Hepatocyte (in vitro differentiated cells): Measurements from ENCODE around the gene XPO6. TPM values are rescaled to one million over a fixed set of nuclear protein-coding genes. Genes with fewer than 3 reads are reported as not detected.

Experiments used
- DNase-seq: peaks from one replicate; pipeline ENCODE4 v3.0.0-alpha.2; 2016; ENCODE audit warnings: low spot score
- H2AFZ ChIP-seq: fragments of 200-600 bp; sonication (generic); 2 replicates; pipeline ENCODE4 v1.6.0; 2016; ENCODE audit warnings: antibody characterized with exemption, mild to moderate bottlenecking
- H3K27ac ChIP-seq: fragments of 200-600 bp; sonication (generic); 2 replicates; pipeline ENCODE4 v1.5.1; 2016; ENCODE audit warnings: mild to moderate bottlenecking
- H3K27me3 ChIP-seq: fragments of 200-600 bp; sonication (generic); 2 replicates; pipeline ENCODE4 v1.6.1; 2016
- H3K36me3 ChIP-seq: fragments of 200-600 bp; sonication (generic); replicated peaks from 2 replicates; pipeline ENCODE4 v1.5.1; 2016; ENCODE audit warnings: low read depth; ENCODE audit not compliant: insufficient read depth
- H3K4me1 ChIP-seq: fragments of 200-600 bp; sonication (generic); 2 replicates; pipeline ENCODE4 v1.5.1; 2016; ENCODE audit warnings: mild to moderate bottlenecking, moderate library complexity; ENCODE audit not compliant: insufficient read depth
- H3K4me2 ChIP-seq: fragments of 200-600 bp; sonication (generic); 2 replicates; pipeline ENCODE4 v1.6.0; 2016
- H3K4me3 ChIP-seq: fragments of 200-600 bp; sonication (generic); 2 replicates; pipeline ENCODE4 v1.5.1; 2016; ENCODE audit warnings: mild to moderate bottlenecking
- H3K79me2 ChIP-seq: fragments of 200-600 bp; sonication (generic); 2 replicates; pipeline ENCODE4 v1.6.0; 2017; ENCODE audit warnings: mild to moderate bottlenecking
- H3K9me2 ChIP-seq: fragments of 200-600 bp; sonication (generic); replicated peaks from 2 replicates; pipeline ENCODE4 v1.6.0; 2017; ENCODE audit warnings: mild to moderate bottlenecking; ENCODE audit not compliant: insufficient read depth
- H3K9me3 ChIP-seq: fragments of 200-600 bp; sonication (generic); 2 replicates; pipeline ENCODE4 v1.5.1; 2016; ENCODE audit warnings: low read depth, mild to moderate bottlenecking
- H4K20me1 ChIP-seq: fragments of 200-600 bp; sonication (generic); 2 replicates; pipeline ENCODE4 v1.6.0; 2016; ENCODE audit warnings: mild to moderate bottlenecking; ENCODE audit not compliant: insufficient read depth, poor library complexity, severe bottlenecking
- EZH2 ChIP-seq: fragments of 200-600 bp; sonication (generic); IDR thresholded peaks from 2 replicates; pipeline ENCODE4 v1.6.1; 2016; ENCODE audit warnings: antibody characterized with exemption, mild to moderate bottlenecking, borderline replicate concordance
- EZH2phosphoT487 ChIP-seq: fragments of 200-600 bp; sonication (generic); IDR thresholded peaks from one replicate; pipeline ENCODE4 v1.6.1; 2018; ENCODE audit warnings: antibody characterized with exemption, mild to moderate bottlenecking, low read depth, moderate library complexity; ENCODE audit not compliant: unreplicated experiment, severe bottlenecking
- WGBS: methylation state at CpG from one replicate; pipeline ENCODE4 v1.1.6; 2016; ENCODE audit warnings: low lambda C conversion rate; ENCODE audit errors: missing lambda C conversion rate; 5-methylcytosine and 5-hydroxymethylcytosine counted together
- polyA plus RNA-seq: library from polyadenylated mRNA; unstranded; fragments of >200 nt; fragmentation: Nextera tagmentation; extraction: Ambion mirVana; gene quantifications from 2 replicates; pipeline ENCODE4 v1.2.1, GENCODE V29; 2016
- total RNA-seq: library from RNA; depleted of rRNA; stranded (reverse); fragments of >200 nt; gene quantifications from 2 replicates; pipeline ENCODE4 v1.2.3, GENCODE V29; 2014
- TF ChIP-seq, protein P1 (sequence below): fragments of 200-600 bp; sonication (generic); IDR thresholded peaks from 2 replicates; pipeline ENCODE4 v1.5.1; 2016; ENCODE audit warnings: antibody characterized with exemption, mild to moderate bottlenecking; ENCODE audit not compliant: poor library complexity

The XPO6 gene, protein sequence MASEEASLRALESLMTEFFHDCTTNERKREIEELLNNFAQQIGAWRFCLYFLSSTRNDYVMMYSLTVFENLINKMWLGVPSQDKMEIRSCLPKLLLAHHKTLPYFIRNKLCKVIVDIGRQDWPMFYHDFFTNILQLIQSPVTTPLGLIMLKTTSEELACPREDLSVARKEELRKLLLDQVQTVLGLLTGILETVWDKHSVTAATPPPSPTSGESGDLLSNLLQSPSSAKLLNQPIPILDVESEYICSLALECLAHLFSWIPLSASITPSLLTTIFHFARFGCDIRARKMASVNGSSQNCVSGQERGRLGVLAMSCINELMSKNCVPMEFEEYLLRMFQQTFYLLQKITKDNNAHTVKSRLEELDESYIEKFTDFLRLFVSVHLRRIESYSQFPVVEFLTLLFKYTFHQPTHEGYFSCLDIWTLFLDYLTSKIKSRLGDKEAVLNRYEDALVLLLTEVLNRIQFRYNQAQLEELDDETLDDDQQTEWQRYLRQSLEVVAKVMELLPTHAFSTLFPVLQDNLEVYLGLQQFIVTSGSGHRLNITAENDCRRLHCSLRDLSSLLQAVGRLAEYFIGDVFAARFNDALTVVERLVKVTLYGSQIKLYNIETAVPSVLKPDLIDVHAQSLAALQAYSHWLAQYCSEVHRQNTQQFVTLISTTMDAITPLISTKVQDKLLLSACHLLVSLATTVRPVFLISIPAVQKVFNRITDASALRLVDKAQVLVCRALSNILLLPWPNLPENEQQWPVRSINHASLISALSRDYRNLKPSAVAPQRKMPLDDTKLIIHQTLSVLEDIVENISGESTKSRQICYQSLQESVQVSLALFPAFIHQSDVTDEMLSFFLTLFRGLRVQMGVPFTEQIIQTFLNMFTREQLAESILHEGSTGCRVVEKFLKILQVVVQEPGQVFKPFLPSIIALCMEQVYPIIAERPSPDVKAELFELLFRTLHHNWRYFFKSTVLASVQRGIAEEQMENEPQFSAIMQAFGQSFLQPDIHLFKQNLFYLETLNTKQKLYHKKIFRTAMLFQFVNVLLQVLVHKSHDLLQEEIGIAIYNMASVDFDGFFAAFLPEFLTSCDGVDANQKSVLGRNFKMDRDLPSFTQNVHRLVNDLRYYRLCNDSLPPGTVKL
- total RNA-seq (49.7 and 111 TPM in 2 replicates), polyA plus RNA-seq (39.8 and 48.8 TPM in 2 replicates)

DNA sequence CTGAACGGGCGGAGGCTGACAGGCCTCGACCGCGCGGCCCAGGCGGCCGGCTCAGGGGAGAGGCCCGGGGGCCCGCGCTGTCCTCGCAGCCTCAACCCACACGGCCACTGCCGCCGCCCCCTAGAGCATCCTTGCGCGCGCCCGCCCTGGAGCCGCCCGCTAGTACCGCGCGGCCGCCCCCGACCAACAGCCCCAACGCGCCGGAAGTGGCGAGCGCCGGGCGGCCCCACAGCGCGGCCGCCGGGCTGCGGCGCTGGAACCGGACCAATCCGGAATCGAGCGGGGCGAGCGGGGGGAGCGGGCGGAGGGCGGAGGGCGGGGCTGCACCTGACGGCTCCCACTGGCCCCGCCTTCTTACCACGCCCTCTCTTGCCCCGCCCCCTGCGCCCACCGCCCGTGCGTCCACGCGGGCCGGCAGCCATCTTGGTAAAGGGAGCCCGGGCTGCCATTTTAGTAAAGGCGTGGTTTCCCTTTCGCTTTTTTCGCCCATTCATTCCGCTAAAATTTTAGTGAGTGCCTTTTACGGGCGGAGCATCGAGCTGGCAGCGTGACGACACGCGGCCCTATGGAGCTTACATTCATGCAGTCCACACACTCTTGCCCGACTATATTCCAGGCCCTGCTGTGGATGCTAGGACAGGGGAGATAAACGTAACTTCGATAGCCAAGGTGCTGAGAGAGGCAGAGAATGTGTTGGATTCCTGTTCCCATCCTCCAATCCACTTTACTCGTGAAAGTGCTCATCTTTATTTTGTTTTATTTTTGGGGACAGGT, at the start of gene XPO6:
XPO6 (minus strand) TSS at position 208 of the 774 bp plus-strand sequence. CDS start 597 bp downstream, outside the sequence.
- Histone ChIP-seq H4K20me1 (peaks cover 26% of the 10 kb centered on the region), H3K27ac (peak within 1 kb of the TSS; percentile 95), H3K9me2 (no peaks in the 10 kb centered on the region), H3K27me3 (no peaks in the 10 kb centered on the region), H3K4me3 (peak within 1 kb of the TSS; percentile 98), H3K79me2 (peaks cover 44% of the 10 kb centered on the region), H2AFZ (peak within 1 kb of the TSS; percentile 96), H3K4me1 (peaks cover 17% of the 10 kb centered on the region), H3K36me3 (no peaks in the 10 kb centered on the region), H3K9me3 (no peaks in the 10 kb centered on the region), H3K4me2 (peak within 1 kb of the TSS; percentile 89)
- WGBS = 7% methylated on average over 28 of the region's 76 CpGs
- DNase-seq = peak; percentile 98
- TF ChIP-seq EZH2 = no peak
- TF ChIP-seq, protein P1, sequence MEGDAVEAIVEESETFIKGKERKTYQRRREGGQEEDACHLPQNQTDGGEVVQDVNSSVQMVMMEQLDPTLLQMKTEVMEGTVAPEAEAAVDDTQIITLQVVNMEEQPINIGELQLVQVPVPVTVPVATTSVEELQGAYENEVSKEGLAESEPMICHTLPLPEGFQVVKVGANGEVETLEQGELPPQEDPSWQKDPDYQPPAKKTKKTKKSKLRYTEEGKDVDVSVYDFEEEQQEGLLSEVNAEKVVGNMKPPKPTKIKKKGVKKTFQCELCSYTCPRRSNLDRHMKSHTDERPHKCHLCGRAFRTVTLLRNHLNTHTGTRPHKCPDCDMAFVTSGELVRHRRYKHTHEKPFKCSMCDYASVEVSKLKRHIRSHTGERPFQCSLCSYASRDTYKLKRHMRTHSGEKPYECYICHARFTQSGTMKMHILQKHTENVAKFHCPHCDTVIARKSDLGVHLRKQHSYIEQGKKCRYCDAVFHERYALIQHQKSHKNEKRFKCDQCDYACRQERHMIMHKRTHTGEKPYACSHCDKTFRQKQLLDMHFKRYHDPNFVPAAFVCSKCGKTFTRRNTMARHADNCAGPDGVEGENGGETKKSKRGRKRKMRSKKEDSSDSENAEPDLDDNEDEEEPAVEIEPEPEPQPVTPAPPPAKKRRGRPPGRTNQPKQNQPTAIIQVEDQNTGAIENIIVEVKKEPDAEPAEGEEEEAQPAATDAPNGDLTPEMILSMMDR = no peak
- no peak for TF ChIP-seq EZH2phosphoT487

DNA sequence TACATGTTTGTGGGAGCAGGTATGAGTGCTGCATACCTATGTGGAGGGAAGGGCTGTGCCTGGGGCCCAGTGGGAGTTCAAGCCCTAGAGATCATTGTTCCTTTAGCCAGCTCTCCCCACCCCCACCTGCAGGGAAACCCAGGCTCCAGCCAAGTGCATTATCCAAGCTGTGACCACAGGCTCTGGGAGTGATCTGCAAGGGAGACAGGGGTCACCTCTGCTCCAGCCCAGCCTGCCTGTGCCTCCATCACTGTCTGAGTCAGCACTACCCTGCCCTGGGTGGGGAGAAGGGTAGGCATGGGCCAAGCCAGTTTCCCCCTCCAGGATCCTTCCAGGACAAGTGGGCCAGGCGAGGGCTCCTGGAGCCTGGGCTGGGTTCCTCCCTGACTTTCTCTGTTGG, 48.4 kb upstream of the XPO6 start:
- Histone ChIP-seq H3K27me3 (no peaks in the 10 kb centered on the region), H3K4me3 (no peak overlapping the region), H3K9me2 (no peaks in the 10 kb centered on the region), H4K20me1 (no peaks in the 10 kb centered on the region), H2AFZ (no peak overlapping the region), H3K36me3 (no peaks in the 10 kb centered on the region), H3K27ac (no peak overlapping the region), H3K9me3 (no peaks in the 10 kb centered on the region), H3K79me2 (no peaks in the 10 kb centered on the region), H3K4me1 (no peaks in the 10 kb centered on the region), H3K4me2 (no peak overlapping the region)
- 79% methylated on average over 1 of the region's 1 CpG for WGBS
- DNase-seq = no peak
- TF ChIP-seq EZH2 (no peak), EZH2phosphoT487 (no peak)
- TF ChIP-seq, protein P1 = no peak

DNA sequence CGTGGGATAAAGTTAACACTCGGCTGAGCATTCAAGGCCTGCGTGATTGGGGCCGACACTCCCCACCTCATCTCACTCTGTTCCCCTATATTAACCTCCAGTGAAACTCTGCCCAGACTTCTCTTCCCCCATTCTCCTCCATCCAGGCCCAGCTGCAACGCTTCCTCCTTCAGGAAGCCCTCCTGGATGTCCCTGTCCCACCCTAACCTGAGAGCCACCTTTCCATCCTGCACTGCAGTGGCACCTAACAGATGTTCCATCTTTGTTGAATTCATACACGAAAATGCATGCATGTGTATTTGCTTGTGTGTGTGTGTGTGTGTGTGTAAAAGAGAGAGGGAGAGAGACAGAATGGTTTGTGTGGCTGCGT, 48.0 kb upstream of the XPO6 start:
- Histone ChIP-seq H3K9me2 (no peaks in the 10 kb centered on the region), H3K4me2 (no peak overlapping the region), H3K4me3 (no peak overlapping the region), H3K79me2 (no peaks in the 10 kb centered on the region), H3K27me3 (no peaks in the 10 kb centered on the region), H3K36me3 (no peaks in the 10 kb centered on the region), H4K20me1 (no peaks in the 10 kb centered on the region), H2AFZ (no peak overlapping the region), H3K27ac (no peak overlapping the region), H3K4me1 (no peaks in the 10 kb centered on the region), H3K9me3 (no peaks in the 10 kb centered on the region)
- WGBS = 90% methylated on average over 7 of the region's 7 CpGs
- no peak for TF ChIP-seq EZH2
- no peak for TF ChIP-seq EZH2phosphoT487
- TF ChIP-seq, protein P1 = no peak
- no peak for DNase-seq
